ENCODE measurements around the gene RERG.

GRCh38 chr12:15168026-15168678 is 53.1 kb downstream of the RERG start:
- no peak for TF ChIP-seq CHD1 (IDR thresholded peaks at IDR 0.05; ENCODE audit: low read depth, low read length)
- TF ChIP-seq, protein P1, sequence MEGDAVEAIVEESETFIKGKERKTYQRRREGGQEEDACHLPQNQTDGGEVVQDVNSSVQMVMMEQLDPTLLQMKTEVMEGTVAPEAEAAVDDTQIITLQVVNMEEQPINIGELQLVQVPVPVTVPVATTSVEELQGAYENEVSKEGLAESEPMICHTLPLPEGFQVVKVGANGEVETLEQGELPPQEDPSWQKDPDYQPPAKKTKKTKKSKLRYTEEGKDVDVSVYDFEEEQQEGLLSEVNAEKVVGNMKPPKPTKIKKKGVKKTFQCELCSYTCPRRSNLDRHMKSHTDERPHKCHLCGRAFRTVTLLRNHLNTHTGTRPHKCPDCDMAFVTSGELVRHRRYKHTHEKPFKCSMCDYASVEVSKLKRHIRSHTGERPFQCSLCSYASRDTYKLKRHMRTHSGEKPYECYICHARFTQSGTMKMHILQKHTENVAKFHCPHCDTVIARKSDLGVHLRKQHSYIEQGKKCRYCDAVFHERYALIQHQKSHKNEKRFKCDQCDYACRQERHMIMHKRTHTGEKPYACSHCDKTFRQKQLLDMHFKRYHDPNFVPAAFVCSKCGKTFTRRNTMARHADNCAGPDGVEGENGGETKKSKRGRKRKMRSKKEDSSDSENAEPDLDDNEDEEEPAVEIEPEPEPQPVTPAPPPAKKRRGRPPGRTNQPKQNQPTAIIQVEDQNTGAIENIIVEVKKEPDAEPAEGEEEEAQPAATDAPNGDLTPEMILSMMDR (conservative IDR thresholded peaks at IDR 0.05; ENCODE audit: low read depth, low read length), result no peak
- no peak for TF ChIP-seq POLR2A (IDR thresholded peaks at IDR 0.05; ENCODE audit: low read depth, low read length)
- no peak for TF ChIP-seq MAFK (IDR thresholded peaks at IDR 0.05; ENCODE audit: low read depth, low read length)
- TF ChIP-seq MXI1 (IDR thresholded peaks at IDR 0.05; ENCODE audit: borderline replicate concordance, low read depth, low read length), result no peak
- no peak for TF ChIP-seq RAD21 (IDR thresholded peaks at IDR 0.05; ENCODE audit: low read length)
- TF ChIP-seq ELK1 (IDR thresholded peaks at IDR 0.05; ENCODE audit: borderline replicate concordance, low read depth, low read length), result no peak
- TF ChIP-seq CEBPB (IDR thresholded peaks at IDR 0.05; ENCODE audit: low read depth, low read length), result no peak
- TF ChIP-seq RFX5 (IDR thresholded peaks at IDR 0.05; ENCODE audit: low read depth, low read length), result no peak
- no peak for TF ChIP-seq FOS (IDR thresholded peaks at IDR 0.05; ENCODE audit: low read depth, low read length)

Data from IMR-90 (cell line).